GM12872 (cell line): Measurements from ENCODE around the gene LPP.

ENCODE experiments used
- TF ChIP-seq, protein P1 (sequence below): IDR thresholded peaks from 3 replicates; pipeline ENCODE4 v1.5.1; 2011; ENCODE audit warnings: low read depth, mild to moderate bottlenecking, low read length, moderate library complexity; ENCODE audit not compliant: insufficient read depth

LPP gene

DNA sequence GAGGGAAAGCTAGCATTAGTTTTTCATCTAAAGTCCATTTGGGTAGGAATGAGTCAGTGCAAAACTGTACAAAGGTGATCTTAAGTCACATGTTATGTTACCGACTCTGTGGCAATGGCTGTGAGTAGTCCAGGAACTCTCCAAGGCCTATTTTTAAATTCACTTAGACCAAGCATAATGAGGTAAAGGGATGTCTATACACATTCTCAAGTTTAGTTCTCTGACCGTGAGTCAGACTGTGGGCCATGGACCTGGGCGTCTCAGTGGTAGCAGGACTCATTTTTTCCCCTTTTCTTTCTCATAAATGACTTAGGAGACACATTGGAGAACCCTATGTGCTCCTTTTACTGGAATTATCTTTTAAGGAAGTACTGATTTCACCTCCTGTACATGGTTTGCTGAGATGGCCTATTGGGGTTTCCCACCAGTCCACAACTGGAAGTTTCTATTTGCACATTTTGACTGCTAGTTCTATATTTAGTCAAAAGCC is 529.1 kb downstream of the LPP start:
- TF ChIP-seq, protein P1, sequence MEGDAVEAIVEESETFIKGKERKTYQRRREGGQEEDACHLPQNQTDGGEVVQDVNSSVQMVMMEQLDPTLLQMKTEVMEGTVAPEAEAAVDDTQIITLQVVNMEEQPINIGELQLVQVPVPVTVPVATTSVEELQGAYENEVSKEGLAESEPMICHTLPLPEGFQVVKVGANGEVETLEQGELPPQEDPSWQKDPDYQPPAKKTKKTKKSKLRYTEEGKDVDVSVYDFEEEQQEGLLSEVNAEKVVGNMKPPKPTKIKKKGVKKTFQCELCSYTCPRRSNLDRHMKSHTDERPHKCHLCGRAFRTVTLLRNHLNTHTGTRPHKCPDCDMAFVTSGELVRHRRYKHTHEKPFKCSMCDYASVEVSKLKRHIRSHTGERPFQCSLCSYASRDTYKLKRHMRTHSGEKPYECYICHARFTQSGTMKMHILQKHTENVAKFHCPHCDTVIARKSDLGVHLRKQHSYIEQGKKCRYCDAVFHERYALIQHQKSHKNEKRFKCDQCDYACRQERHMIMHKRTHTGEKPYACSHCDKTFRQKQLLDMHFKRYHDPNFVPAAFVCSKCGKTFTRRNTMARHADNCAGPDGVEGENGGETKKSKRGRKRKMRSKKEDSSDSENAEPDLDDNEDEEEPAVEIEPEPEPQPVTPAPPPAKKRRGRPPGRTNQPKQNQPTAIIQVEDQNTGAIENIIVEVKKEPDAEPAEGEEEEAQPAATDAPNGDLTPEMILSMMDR: no peak

DNA sequence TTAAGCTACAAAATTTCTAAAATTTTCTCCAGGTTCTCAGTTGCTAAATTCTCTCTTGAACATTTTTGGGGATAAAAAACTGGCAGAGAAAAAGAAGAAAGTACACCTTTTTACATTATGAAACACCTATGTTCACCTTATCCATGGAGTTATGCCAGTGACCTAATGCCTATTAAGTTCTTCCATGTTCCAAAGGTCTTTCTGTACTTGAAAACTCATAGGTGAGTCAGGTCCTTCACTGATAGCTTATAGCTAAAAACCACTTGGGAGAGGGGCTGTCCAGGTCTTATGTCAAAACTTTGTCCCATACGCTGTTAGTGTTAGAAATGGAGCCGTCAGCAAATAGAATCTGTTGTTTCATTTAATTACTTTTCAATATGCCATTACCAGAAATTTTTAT is 530.3 kb downstream of the LPP start:
- TF ChIP-seq, protein P1: no peak

DNA sequence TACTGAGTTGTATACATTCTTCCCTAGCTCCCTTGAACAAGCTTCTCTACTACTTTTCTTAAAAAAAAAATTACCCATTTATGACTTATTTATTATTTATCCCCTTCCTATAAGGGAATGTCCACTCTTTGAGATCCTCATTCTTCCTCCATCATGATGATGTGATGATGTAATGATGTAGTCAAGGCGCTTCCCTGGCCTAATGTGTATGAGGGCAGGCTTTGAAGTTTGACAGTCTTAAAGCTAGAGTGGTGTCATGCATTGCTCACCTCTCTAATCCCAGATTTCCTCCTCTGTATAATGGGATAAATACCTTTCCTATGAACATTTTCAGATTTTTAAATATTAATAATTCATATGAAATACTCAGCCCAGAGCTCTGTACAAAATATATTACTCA is 531.8 kb downstream of the LPP start:
- TF ChIP-seq, protein P1: no peak

DNA sequence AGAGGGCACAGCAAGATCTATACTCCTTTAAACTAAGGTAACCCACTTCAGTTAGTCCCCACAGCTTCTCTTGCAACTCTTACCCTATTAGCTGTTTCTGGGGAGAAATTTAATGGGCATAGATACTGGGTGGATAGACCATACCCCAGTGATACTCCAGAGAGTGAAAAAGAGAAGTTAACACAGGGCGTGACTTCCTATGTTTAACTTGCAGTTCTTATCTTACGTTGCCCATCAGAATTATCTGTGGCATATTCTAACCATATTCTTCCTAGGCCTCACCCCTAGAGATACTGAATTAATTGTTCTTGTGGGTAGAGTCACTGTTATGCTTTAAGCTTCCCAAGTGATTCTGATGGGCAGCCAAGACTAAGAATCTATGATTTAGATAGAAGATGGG is 532.4 kb downstream of the LPP start:
- TF ChIP-seq, protein P1: no peak

DNA sequence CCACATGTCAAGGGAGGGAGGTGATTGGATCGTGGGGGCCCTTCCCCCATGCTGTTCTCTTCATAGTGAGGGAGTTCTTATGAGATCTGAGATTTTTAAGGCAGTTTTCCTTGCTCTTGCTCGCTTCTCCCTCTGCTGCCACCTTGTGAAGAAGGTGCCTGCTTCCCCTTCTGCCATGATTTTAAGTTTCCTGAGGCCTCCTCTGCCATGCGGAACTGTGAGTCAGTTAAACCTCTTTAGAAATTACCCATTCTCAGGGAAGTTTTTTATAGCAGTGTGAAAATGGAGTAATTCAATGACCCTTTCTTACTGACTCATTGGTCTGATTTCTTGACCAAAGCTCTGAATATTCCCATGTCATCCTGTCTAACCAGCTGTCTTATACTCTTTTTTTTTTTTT is 533.4 kb downstream of the LPP start:
- TF ChIP-seq, protein P1: no peak

DNA sequence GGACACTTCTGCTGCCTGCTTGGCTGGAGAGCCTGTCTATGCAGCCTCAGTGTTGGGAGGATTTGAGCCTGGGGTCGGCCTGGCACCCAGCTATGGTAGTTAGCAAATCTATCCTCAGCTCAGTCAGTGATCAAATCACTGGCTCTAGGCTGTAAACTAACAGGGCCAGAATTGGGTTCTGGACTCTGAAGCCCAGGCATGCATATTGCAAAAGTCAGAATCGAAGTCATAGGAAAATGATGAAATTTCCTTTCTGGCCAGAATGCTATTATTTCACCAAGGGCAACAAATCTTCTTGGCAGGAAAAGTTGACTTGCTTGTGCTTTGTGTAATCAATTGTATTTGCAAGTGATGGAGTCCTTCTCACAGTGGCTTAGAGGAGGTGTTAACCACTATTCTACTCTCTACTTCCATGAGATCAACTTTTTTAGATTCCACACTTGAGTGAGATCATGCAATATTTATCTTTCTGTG is 535.2 kb downstream of the LPP start:
- TF ChIP-seq, protein P1: no peak

DNA sequence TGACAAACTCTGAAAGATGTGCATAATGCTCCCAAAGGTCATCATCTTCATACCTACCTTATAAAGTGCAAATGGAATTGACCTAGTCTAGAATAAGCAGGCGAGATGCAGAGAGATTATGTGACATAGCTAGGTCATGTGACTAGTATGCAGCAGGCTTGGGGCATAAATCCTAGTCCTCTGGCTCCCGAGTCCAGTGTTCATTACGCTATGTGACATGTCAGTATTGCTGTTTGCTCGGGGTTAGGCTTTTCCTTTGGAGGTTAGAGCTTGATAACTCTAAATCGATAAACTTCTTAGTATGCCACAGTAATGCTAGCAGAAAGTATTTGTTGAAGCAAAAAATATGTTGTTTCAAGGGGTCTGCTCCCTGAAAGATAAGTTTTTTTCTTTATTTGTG is 536.1 kb downstream of the LPP start:
- TF ChIP-seq, protein P1: no peak

DNA sequence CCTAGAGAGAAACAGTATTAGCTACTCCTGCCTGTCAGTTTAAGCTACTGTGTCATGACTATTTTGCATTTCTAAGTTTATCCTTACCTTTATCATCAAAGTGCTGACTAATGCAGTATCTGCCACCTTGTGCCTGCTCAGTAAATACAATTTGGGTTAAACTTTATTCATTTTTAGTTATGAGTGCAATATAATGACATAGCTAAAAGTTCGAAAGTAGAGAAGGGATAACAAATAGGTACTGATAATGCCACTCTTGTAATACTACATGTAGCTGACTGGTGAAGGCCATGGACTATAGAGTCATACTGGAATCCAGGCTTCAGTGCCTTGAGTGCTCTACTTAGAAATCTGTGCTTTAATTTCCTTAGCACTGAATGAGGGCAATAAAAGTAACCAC is 537.0 kb downstream of the LPP start:
- TF ChIP-seq, protein P1: no peak
